Astrocyte (in vitro differentiated cells and primary cell): ENCODE data around the gene WDR41.
"Not testable (repeated sequence)": the region's sequence is repeated elsewhere in the genome, so short reads cannot be mapped to it uniquely, and the experiment has no call there.

Experiments
- CTCF ChIP-seq: IDR thresholded peaks from 2 replicates; pipeline ENCODE4 v1.5.1; 2011; ENCODE audit warnings: low read depth, mild to moderate bottlenecking, inconsistent platforms, low read length, moderate library complexity; ENCODE audit not compliant: insufficient read depth
- EZH2 ChIP-seq: IDR thresholded peaks from 2 replicates; pipeline ENCODE4 v1.6.1; 2012; ENCODE audit warnings: mild to moderate bottlenecking, low read length, inconsistent platforms; ENCODE audit not compliant: insufficient read depth

- TF ChIP-seq CTCF, EZH2: not testable (repeated sequence)
Observed at GRCh38 chr5:77475041-77475440, 17.1 kb downstream of the WDR41 start.
